Fibroblast of the aortic adventitia (primary cell): ENCODE data around the gene FOXD4L3. TPM values are rescaled to one million over a fixed set of nuclear protein-coding genes. Genes with fewer than 3 reads are reported as not detected.
"Not testable (repeated sequence)": the region's sequence is repeated elsewhere in the genome, so short reads cannot be mapped to it uniquely, and the experiment has no call there.

Experiments
- DNase-seq: peaks from one replicate; pipeline ENCODE4 v3.0.0-alpha.2; 2010; ENCODE audit warnings: low read depth
- H3K4me3 ChIP-seq: 2 replicates; pipeline ENCODE4 v1.5.1; 2011; ENCODE audit warnings: low read depth, mild to moderate bottlenecking, control low read depth, low read length, moderate library complexity
- total RNA-seq: library from RNA; depleted of rRNA; stranded (reverse); fragments of >200 nt; gene quantifications from 2 replicates; pipeline ENCODE4 v1.2.3, GENCODE V29; 2012; ENCODE audit warnings: low replicate concordance

FOXD4L3 gene
- total RNA-seq, 1 donor: 0.09 TPM

GRCh38 chr9:68342265-68343025 lies 39.8 kb downstream of the FOXD4L3 start:
- not testable (repeated sequence) for H3K4me3 ChIP-seq

DNA sequence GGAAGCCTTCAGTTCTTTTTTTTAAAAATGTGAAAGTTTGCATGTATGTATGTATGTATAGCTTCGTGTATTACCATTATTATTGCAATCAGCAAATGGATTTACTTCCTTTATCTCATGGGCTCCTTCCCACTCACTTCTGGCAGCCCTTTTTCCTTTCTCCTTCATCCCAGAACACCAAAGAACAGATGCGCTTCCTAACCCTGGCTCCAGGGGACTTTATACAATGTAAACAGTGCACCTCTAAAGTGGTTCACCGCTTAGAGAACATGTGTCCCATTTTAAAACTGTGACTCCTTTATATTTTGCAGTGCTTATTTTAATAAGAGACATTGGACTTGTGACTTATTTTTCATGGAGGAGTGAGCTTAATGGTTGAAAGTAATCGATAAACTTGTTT lies 40.6 kb downstream of the FOXD4L3 start:
- not testable (repeated sequence) for H3K4me3 ChIP-seq

More at GRCh38 chr9:68342265-68343025, 39.8 kb downstream of the FOXD4L3 start:
- not testable (repeated sequence) for DNase-seq

GRCh38 chr9:68343992-68344391 lies 41.3 kb downstream of the FOXD4L3 start:
- DNase-seq: not testable (repeated sequence)

More for the DNA sequence above, 40.6 kb downstream of the FOXD4L3 start:
- not testable (repeated sequence) for DNase-seq

DNA sequence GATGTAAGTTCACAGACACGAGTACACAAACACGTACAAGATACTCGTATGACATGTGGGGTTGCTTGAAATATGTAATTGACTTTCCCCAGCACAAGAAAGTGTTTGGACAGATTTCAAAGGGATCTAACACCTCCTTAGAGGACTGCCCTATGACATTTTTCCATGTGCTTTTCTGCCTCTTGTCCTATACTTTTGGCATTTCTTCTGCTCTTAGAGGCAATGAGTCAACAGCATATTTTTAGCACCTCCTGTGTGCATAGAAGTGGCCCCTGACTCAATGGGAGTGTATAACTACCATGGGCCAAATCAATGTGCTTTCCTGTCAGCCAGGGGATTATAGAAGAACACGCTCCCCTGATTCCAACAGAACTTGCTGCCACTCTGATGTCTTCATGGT lies 49.0 kb downstream of the FOXD4L3 start:
- DNase-seq, H3K4me3 ChIP-seq: not testable (repeated sequence)

More at GRCh38 chr9:68343992-68344391, 41.3 kb downstream of the FOXD4L3 start:
- not testable (repeated sequence) for H3K4me3 ChIP-seq

Other genes starting within 250 kb of the FOXD4L3 start
- gene ZNG1C, start 60.9 kb upstream of the FOXD4L3 start, total RNA-seq: 21.0 and 38.3 TPM in 2 replicates
- gene PGM5, start 53.7 kb downstream of the FOXD4L3 start, total RNA-seq: 8.0 and 13.5 TPM in 2 replicates
- gene TMEM252, start 238.0 kb downstream of the FOXD4L3 start, total RNA-seq: not detected in 2 replicates